ENCODE results near the gene OR6N1.

DNA sequence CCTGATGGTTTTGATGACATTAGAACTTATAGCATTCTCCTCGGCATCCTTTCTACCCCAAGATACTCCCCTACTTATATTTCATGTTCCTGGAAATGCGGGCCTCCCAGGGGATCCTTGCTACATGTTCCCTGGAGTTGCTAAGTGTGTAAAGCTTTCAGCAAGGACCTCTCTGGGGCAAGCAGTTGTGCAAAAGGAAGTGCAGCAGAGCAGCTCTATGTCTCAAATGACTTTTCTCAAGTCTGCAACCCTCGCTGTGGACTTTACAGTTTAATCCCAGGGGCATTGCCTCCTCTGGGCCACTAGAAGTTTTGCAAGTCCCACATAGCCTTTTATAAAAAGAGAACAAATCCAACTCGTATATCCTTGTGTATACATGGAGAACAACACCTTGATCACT, 38.3 kb upstream of the OR6N1 start:
- TF ChIP-seq POLR2AphosphoS5 (IDR thresholded peaks at IDR 0.05; ENCODE audit: borderline replicate concordance, low read depth, low read length) (no peak), EZH2 (IDR thresholded peaks at IDR 0.05) (no peak)

All from SK-N-MC (cell line).